ENCODE results near the gene COL24A1. TPM values are rescaled to one million over a fixed set of nuclear protein-coding genes. Genes with fewer than 3 reads are reported as not detected.

COL24A1 gene
- total RNA-seq, 5 donors from 2014 or later (not counting 1 experiment from before 2014, with no cell fraction given), result 0.06 to 0.40 (median 0.25) TPM

DNA sequence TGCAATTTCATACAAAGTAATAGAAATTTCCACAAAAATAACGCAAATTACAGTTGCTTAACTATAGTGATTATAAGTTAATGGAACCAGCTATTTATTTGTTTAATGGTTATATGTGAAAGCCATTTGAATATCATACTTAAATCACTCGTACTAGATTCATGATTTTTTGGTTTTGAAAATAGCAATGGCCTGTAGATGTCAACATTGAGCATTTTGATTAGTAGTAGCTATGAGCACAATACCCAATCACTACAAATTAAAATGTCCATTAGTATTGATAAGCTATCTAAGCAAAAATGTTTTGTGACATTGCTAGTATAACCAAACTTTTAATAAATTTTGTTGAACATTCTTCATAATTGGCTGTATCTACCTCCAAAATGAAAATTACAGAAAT, 10.0 kb downstream of the COL24A1 start:
- ChIA-PET CTCF (no interaction called here), POLR2A (no interaction called here)
- Mint-ChIP-seq H3K36me3 (no peaks in the 10 kb centered on the region), H3K27ac (no peak overlapping the region), H3K4me3 (no peak overlapping the region), H3K27me3 (no peaks in the 10 kb centered on the region), H3K9me3 (no peaks in the 10 kb centered on the region), H3K4me1 (no peaks in the 10 kb centered on the region)
- no peaks in the 10 kb centered on the region for H3K27me3 ChIP-seq (replicated peaks in 1 of 2; ENCODE audit: control insufficient read depth in 2 of 2, extremely low read depth in 1 of 2, insufficient read depth in 2 of 2, low read length in 1 of 2)
- H3K9me3 ChIP-seq, result no peaks in the 10 kb centered on the region
- WGBS (ENCODE audit: insufficient coverage), result no CpG with 5 or more reads among the region's 2 CpGs
- no peaks in the 10 kb centered on the region for H3K36me3 ChIP-seq (ENCODE audit: control insufficient read depth in 2 of 2, extremely low read depth in 1 of 2, insufficient read depth in 1 of 2, low read length in 1 of 2)
- H3K4me1 ChIP-seq (ENCODE audit: control insufficient read depth in 1 of 2, extremely low read depth in 1 of 2, insufficient read depth in 2 of 2, low read length in 2 of 2), result no peaks in the 10 kb centered on the region
- no peak overlapping the region for H3K27ac ChIP-seq (ENCODE audit: low read length)
- no peak for ATAC-seq (replicated peaks in 1 of 4)
- no peak for DNase-seq
- H3K4me3 ChIP-seq (ENCODE audit: control insufficient read depth in 1 of 2, extremely low read depth in 1 of 2, low read length in 1 of 2), result no peak overlapping the region

DNA sequence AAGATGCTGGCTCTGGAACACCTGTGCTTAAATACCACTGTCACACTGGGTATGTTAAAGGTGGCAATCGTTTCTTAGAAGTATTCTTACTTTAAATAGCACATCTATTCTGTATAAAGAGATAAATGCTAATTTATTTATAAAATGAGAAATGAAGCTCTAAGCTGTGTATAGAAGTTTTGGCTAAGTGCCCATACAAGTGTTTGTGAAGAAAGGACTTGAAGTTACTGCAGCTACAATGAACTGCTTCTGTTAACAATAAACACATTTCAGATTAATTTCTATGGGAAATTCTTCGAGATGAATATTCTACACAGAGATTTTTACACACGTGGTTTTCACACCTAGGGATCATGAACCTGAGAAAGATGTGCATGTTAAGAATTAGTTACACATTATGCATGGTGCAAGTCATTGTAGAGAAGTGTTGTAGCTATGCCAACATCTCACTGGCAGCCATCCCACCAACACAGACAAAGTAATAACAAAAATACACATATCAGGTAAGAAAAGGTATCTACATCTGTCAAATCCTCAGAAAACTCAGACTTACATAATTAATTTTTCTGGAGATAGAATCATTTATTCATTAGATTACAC, 16.2 kb downstream of the COL24A1 start:
- H3K27ac ChIP-seq (ENCODE audit: low read length), result no peak overlapping the region
- WGBS (ENCODE audit: insufficient coverage), result no CpG with 5 or more reads among the region's 3 CpGs
- no peak overlapping the region for H3K4me3 Mint-ChIP-seq
- no peaks in the 10 kb centered on the region for H3K4me1 ChIP-seq (ENCODE audit: control insufficient read depth in 1 of 2, extremely low read depth in 1 of 2, insufficient read depth in 2 of 2, low read length in 2 of 2)
- CTCF ChIA-PET, result no interaction called here
- no peak overlapping the region for H3K27ac Mint-ChIP-seq
- H3K4me3 ChIP-seq (ENCODE audit: control insufficient read depth in 1 of 2, extremely low read depth in 1 of 2, low read length in 1 of 2), result no peak overlapping the region
- H3K27me3 ChIP-seq (replicated peaks in 1 of 2; ENCODE audit: control insufficient read depth in 2 of 2, extremely low read depth in 1 of 2, insufficient read depth in 2 of 2, low read length in 1 of 2), result no peaks in the 10 kb centered on the region
- no peaks in the 10 kb centered on the region for H3K36me3 Mint-ChIP-seq
- POLR2A ChIA-PET, result no interaction called here
- DNase-seq (no peak), ATAC-seq (replicated peaks in 1 of 4) (no peak)
- no peaks in the 10 kb centered on the region for H3K4me1 Mint-ChIP-seq
- H3K36me3 ChIP-seq (ENCODE audit: control insufficient read depth in 2 of 2, extremely low read depth in 1 of 2, insufficient read depth in 1 of 2, low read length in 1 of 2), result no peaks in the 10 kb centered on the region
- no peaks in the 10 kb centered on the region for H3K9me3 ChIP-seq
- H3K9me3 Mint-ChIP-seq, result peaks cover 0 to 4% (median 0%) of the 10 kb centered on the region in 3 donors
- no peaks in the 10 kb centered on the region for H3K27me3 Mint-ChIP-seq

DNA sequence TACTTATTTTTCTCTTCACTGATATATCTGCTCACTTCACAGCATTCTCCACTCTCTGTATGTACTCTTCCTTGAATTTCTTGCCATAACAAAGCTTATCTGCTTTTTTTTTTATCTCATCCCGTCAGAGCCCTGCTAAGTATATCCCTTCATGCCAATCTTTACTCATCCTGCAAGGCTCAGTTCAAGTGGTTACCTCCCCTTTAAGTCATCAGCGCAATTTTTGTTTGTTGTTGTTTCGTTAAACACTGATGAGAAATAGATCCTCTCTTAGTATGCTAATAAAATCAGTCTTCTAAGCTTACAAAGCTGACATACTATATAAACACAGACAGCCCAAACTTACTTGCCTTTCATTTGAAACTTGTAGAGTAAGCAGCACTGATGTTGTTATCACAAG, 17.8 kb downstream of the COL24A1 start:
- DNase-seq (no peak), ATAC-seq (replicated peaks in 1 of 4) (no peak)
- Mint-ChIP-seq H3K36me3 (no peaks in the 10 kb centered on the region), H3K4me3 (no peak overlapping the region), H3K27ac (no peak overlapping the region), H3K27me3 (no peaks in the 10 kb centered on the region), H3K9me3 (peaks cover 0 to 4% (median 0%) of the 10 kb centered on the region in 3 donors), H3K4me1 (no peaks in the 10 kb centered on the region)
- ChIA-PET CTCF (no interaction called here), POLR2A (no interaction called here)
- no peaks in the 10 kb centered on the region for H3K4me1 ChIP-seq (ENCODE audit: control insufficient read depth in 1 of 2, extremely low read depth in 1 of 2, insufficient read depth in 2 of 2, low read length in 2 of 2)
- no peaks in the 10 kb centered on the region for H3K36me3 ChIP-seq (ENCODE audit: control insufficient read depth in 2 of 2, extremely low read depth in 1 of 2, insufficient read depth in 1 of 2, low read length in 1 of 2)
- H3K27ac ChIP-seq (ENCODE audit: low read length), result no peak overlapping the region
- 86% methylated on average over 1 of the region's 3 CpGs for WGBS (ENCODE audit: insufficient coverage)
- no peaks in the 10 kb centered on the region for H3K27me3 ChIP-seq (replicated peaks in 1 of 2; ENCODE audit: control insufficient read depth in 2 of 2, extremely low read depth in 1 of 2, insufficient read depth in 2 of 2, low read length in 1 of 2)
- no peak overlapping the region for H3K4me3 ChIP-seq (ENCODE audit: control insufficient read depth in 1 of 2, extremely low read depth in 1 of 2, low read length in 1 of 2)
- H3K9me3 ChIP-seq, result no peaks in the 10 kb centered on the region

DNA sequence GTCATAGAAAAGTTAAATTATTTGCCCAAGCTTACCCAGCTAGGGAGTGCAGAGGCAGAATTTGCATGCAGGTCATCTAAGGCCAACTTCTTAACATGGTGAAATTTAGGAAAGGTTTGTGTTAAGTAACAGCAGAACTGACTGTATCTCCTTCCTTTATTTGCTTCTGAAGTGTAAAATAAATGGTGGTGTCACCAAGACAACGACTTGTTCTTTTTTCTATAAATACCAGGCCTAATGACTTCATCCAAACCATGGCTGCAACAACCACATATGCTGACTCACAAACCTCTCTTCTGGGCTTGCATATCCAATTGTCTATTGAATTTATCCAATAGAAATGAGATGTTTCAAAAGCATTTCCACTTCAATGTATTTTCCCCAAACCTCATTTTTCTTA, 19.1 kb downstream of the COL24A1 start:
- POLR2A ChIA-PET, result no interaction called here
- H3K36me3 ChIP-seq (ENCODE audit: control insufficient read depth in 2 of 2, extremely low read depth in 1 of 2, insufficient read depth in 1 of 2, low read length in 1 of 2), result no peaks in the 10 kb centered on the region
- no peak overlapping the region for H3K27ac Mint-ChIP-seq
- DNase-seq (no peak), ATAC-seq (replicated peaks in 1 of 4) (no peak)
- no peak overlapping the region for H3K4me3 ChIP-seq (ENCODE audit: control insufficient read depth in 1 of 2, extremely low read depth in 1 of 2, low read length in 1 of 2)
- no peaks in the 10 kb centered on the region for H3K4me1 Mint-ChIP-seq
- H3K27ac ChIP-seq (ENCODE audit: low read length), result no peak overlapping the region
- CTCF ChIA-PET, result no interaction called here
- H3K36me3 Mint-ChIP-seq, result no peaks in the 10 kb centered on the region
- no peaks in the 10 kb centered on the region for H3K4me1 ChIP-seq (ENCODE audit: control insufficient read depth in 1 of 2, extremely low read depth in 1 of 2, insufficient read depth in 2 of 2, low read length in 2 of 2)
- no peak overlapping the region for H3K4me3 Mint-ChIP-seq
- peaks cover 0 to 4% (median 0%) of the 10 kb centered on the region in 3 donors for H3K9me3 Mint-ChIP-seq
- no peaks in the 10 kb centered on the region for H3K27me3 Mint-ChIP-seq
- WGBS (ENCODE audit: insufficient coverage), result no CpG with 5 or more reads among the region's 1 CpG
- H3K27me3 ChIP-seq (replicated peaks in 1 of 2; ENCODE audit: control insufficient read depth in 2 of 2, extremely low read depth in 1 of 2, insufficient read depth in 2 of 2, low read length in 1 of 2), result no peaks in the 10 kb centered on the region
- H3K9me3 ChIP-seq, result no peaks in the 10 kb centered on the region

DNA sequence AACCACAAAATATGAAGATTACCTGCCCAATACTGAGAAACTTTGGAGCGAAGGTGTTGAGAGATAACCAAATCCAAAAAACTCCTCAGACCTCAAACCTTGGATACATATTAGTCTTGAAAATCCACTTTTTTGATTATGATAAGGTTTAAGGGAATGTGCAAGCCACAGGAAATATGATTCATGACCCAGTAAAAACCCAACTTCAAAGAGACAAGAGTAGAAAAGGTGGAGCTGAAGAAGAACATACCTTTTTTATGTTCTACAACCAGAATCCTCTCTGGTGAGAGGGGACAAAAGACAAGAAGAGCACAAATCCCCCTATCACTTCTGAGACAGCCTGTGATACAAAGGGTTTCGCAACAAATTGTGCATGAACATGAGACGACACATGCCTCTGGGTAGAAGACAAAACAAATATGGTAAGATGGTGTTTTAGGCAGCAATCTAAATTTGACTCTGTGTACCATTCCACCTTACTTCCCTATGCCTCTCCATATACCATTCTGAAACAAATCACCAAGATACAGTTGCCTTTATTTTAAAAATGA, 37.3 kb downstream of the COL24A1 start:
- ATAC-seq (replicated peaks in 1 of 4) (no peak), DNase-seq (no peak)
- Histone ChIP-seq H3K36me3 (ENCODE audit: control insufficient read depth in 2 of 2, extremely low read depth in 1 of 2, insufficient read depth in 1 of 2, low read length in 1 of 2) (no peaks in the 10 kb centered on the region), H3K4me3 (ENCODE audit: control insufficient read depth in 1 of 2, extremely low read depth in 1 of 2, low read length in 1 of 2) (no peak overlapping the region), H3K27ac (ENCODE audit: low read length) (no peak overlapping the region), H3K27me3 (replicated peaks in 1 of 2; ENCODE audit: control insufficient read depth in 2 of 2, extremely low read depth in 1 of 2, insufficient read depth in 2 of 2, low read length in 1 of 2) (no peaks in the 10 kb centered on the region), H3K4me1 (ENCODE audit: control insufficient read depth in 1 of 2, extremely low read depth in 1 of 2, insufficient read depth in 2 of 2, low read length in 2 of 2) (peaks cover 0 to 5% of the 10 kb centered on the region in 2 experiments), H3K9me3 (no peaks in the 10 kb centered on the region)
- Mint-ChIP-seq H3K36me3 (no peaks in the 10 kb centered on the region), H3K4me1 (no peaks in the 10 kb centered on the region), H3K9me3 (peaks cover 0 to 7% (median 6%) of the 10 kb centered on the region in 3 donors), H3K4me3 (no peak overlapping the region), H3K27ac (no peak overlapping the region), H3K27me3 (no peaks in the 10 kb centered on the region)
- CTCF ChIA-PET, result no interaction called here
- POLR2A ChIA-PET, result no interaction called here
- no CpG with 5 or more reads among the region's 3 CpGs for WGBS (ENCODE audit: insufficient coverage)

DNA sequence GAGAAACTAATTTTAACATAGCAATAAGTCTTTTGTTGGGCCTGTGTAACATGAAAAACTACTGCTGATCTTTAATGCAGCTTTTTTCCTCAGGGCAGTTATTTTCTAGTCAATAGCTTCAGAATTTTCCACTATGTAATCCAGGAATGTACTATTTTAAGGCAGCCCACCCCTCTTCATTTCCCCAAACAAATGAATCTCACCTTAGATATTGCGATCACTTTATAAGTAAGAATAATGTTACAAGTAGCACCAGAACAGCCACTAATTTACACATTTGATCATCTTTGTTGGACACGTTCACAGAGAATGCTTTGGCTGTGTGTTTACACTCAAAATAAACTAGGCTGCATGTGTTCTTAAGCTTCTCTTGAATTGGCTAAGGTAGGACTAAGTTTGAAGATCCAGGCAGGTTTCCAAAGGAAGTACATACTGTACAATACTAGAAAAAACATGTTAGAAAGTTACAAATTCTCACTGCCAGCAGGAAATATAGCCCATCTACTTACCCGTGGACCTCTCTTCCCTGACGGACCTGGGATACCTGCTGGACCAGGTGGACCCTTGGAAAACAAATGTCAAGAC, 41.7 kb downstream of the COL24A1 start:
- peaks cover 0 to 5% of the 10 kb centered on the region in 2 experiments for H3K4me1 ChIP-seq (ENCODE audit: control insufficient read depth in 1 of 2, extremely low read depth in 1 of 2, insufficient read depth in 2 of 2, low read length in 2 of 2)
- ATAC-seq (replicated peaks in 1 of 4) (no peak), DNase-seq (no peak)
- Mint-ChIP-seq H3K4me3 (no peak overlapping the region), H3K27ac (no peak overlapping the region), H3K9me3 (peaks cover 0 to 7% (median 6%) of the 10 kb centered on the region in 3 donors), H3K36me3 (no peaks in the 10 kb centered on the region), H3K27me3 (no peaks in the 10 kb centered on the region), H3K4me1 (no peaks in the 10 kb centered on the region)
- H3K4me3 ChIP-seq (ENCODE audit: control insufficient read depth in 1 of 2, extremely low read depth in 1 of 2, low read length in 1 of 2), result no peak overlapping the region
- 53% methylated on average over 2 of the region's 4 CpGs for WGBS (ENCODE audit: insufficient coverage)
- no peaks in the 10 kb centered on the region for H3K27me3 ChIP-seq (replicated peaks in 1 of 2; ENCODE audit: control insufficient read depth in 2 of 2, extremely low read depth in 1 of 2, insufficient read depth in 2 of 2, low read length in 1 of 2)
- POLR2A ChIA-PET, result no interaction called here
- H3K27ac ChIP-seq (ENCODE audit: low read length), result no peak overlapping the region
- CTCF ChIA-PET, result no interaction called here
- no peaks in the 10 kb centered on the region for H3K9me3 ChIP-seq
- no peaks in the 10 kb centered on the region for H3K36me3 ChIP-seq (ENCODE audit: control insufficient read depth in 2 of 2, extremely low read depth in 1 of 2, insufficient read depth in 1 of 2, low read length in 1 of 2)

Measured in T-cell (primary cell).